Cerebellar cortex (tissue), 1 donor: ENCODE results near the gene CASP10.
"Not testable (repeated sequence)": the region's sequence is repeated elsewhere in the genome, so short reads cannot be mapped to it uniquely, and the experiment has no call there.

Source experiments
- DNase-seq: peaks from one replicate; pipeline ENCODE4 v3.0.0-alpha.2; 2015; ENCODE audit warnings: low spot score

The CASP10 gene

DNA sequence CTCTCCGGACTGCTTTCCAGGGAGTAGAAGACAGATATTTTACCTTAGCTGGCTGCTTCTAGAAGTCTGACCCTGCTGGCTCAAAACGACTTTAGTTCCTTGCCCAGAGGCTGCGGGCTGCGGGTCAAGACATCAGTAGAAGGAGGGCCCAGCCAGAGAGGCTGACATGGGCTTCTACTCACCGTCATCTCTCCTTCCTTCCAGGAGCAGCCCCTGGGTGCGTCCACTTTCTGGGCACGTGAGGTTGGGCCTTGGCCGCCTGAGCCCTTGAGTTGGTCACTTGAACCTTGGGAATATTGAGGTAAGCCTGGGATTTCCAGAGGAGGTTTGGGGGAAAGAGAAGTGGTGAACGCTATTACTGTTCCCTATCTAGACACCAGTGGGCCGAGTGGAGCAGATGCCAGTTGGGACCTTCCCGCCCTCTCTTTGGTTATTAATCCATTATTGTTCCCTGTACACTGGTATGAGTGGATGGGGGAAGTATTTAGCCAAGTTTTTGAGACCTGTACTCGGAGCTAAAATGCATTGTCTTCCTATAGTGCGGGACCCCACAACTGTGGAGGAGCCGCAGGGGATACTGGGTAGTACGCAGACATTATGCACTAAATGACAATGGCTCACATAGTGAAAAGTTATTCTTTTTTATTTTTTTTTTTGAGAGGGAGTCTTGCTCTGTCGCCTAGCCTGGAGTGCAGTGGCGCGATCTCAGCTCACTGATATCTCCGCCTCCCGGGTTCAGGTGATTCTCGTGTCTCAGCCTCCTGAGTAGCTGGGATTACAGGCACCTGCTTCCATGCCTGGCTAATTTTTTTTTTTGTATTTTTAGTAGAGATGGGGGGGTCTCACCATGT is 51.1 kb downstream of the CASP10 start:
- DNase-seq, result no peak

GRCh38 chr2:201234663-201235135 is 51.8 kb downstream of the CASP10 start:
- DNase-seq, result no peak

- DNase-seq, result peak; percentile 71
These were observed 53.2 kb downstream of the CASP10 start for GRCh38 chr2:201235860-201236811.

DNA sequence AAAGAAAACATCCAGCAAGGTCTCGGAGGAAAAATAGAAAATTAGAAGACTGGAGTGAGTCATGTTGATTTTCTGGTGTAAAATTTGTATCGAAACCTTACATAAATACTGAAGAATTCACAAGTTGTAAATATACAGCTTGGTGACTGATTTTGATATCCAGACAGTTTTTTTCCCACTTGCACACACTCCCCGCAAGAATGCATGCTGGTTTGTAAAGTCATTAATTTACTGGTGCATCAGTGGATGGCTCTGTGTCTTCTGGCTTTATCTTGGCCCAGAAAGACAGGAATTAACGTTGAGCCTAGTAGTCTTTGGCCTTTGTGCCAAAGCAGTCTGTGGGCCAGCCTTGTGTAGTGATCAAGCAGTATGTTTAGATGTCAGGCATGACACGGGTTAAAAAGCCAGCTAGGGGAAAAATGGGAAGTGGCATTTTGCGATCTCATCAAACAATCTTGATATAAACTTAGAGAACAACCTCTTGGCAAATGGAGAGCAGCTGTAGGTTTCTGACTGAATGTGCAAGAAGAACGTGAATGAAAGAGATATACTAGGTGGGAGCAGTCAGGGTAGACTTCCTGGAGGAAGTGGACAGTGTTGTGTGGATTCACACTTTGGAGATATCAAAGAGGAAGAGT is 54.7 kb downstream of the CASP10 start:
- DNase-seq, result no peak

- not testable (repeated sequence) for DNase-seq
These were observed 56.4 kb downstream of the CASP10 start for GRCh38 chr2:201239167-201239935.

- DNase-seq, result no peak
These were observed 59.8 kb downstream of the CASP10 start for GRCh38 chr2:201242571-201243277.

DNA sequence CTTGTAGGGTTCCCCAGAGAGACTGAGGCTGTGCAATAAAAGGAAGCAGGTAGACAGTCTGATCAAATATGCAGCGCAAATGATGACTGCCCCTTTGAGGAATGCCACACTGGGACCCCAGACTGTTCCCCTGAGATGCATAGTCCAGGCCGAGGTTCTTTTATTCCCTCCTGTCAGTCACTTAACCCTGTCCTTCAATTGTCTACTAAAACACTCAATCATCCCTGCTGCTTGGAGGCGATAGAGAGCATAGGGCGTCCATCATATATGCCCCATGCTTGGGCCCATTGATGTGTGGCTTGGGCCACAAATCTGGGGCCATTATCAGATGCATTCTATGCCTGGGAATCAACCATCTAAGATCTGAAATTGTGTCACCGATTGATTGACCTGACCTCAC is 61.9 kb downstream of the CASP10 start:
- DNase-seq, result no peak

- no peak for DNase-seq
These were observed 63.3 kb downstream of the CASP10 start for GRCh38 chr2:201246280-201246679.

- no peak for DNase-seq
These were observed 65.4 kb downstream of the CASP10 start for GRCh38 chr2:201248288-201248844.

- DNase-seq, result no peak
These were observed 66.9 kb downstream of the CASP10 start for GRCh38 chr2:201249889-201250288.

- no peak for DNase-seq
These were observed 67.8 kb downstream of the CASP10 start for GRCh38 chr2:201250741-201251140.

DNA sequence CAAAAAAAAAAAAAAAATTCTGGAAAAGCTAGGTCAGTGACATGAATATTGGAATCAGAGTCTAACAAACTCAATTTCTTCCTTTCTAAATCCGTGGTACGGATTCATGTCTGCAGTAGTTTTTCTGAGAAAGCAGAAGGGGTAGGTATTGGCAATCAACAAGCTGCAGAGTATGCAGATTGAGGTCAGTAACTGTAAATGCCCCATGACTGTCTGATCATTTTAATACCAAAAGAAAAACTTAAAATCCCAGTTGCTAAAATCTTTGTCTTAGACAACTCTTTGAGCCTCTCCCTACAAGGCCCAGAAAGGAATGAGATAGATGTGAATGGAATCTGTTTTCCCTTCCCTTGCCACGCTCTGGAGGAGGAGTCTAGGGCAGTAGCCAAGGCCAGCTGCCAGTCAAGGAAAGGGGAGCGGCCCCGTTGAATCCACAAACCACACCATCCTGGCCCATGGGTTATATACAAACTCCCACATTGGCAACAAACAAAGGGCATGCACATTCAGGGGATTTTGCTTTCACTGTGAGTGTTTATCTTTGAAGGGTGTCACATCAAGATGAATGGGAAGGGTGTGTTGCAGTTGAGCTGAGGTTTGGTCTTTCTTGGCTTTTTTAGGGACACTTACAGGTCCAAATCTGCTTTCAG is 71.3 kb downstream of the CASP10 start:
- DNase-seq, result no peak

DNA sequence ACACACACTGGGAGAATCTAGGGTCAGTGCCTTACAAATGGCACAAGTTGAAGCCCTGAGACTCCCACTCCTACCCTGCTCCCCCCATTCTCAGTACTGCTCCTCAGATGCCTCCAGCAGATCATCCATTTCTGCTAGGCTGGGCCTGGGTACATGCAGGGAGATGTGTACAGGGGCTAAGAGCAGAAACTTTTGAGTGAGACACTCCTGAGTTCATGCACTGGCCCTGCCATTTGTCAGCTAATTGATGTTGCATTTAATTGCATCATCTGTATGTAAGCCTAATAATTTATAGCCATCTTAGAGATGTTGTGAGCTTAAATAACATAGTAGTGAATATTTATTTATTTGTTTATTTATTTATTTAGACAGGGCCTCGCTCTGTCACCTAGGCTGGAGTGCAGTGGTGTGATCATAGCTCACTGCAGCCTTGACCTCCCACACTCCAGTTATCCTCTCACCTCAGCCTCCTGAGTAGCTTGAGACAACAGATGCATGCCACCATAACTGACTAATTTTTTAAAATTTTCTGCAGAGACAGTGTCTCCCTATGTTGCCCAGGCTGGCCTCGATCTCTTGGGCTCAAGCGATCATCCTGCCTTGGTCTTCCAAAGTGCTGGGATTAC is 72.6 kb downstream of the CASP10 start:
- no peak for DNase-seq

GRCh38 chr2:201256082-201256481 is 73.1 kb downstream of the CASP10 start:
- no peak for DNase-seq

GRCh38 chr2:201257381-201257955 is 74.5 kb downstream of the CASP10 start:
- DNase-seq, result peak; percentile 28

DNA sequence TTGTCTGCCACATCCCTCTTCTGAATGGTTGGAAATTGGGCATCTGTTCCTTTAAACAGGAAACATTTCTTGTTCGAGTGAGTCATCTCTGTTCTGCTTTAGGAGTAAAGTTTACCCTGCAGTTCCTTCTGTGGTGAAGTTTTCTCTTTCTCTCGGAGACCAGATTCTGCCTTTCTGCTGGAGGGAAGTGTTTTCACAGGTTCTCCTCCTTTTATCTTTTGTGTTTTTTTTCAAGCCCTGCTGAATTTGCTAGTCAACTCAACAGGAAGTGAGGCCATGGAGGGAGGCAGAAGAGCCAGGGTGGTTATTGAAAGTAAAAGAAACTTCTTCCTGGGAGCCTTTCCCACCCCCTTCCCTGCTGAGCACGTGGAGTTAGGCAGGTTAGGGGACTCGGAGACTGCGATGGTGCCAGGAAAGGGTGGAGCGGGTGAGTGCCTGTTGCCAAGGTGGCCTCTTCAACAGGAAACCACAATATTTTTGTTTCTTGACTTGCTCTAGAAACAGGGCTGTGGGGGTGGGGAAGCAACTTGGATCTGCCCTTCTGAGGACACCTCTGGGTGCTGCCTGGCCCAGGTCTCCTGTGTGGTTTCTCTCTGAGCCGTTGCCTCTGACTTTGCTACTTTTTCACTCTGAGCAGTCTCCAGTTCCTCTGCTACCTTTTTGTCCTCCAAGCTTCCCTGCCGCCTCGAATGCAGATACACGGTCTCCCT is 75.2 kb downstream of the CASP10 start:
- peak; percentile 42 for DNase-seq

GRCh38 chr2:201258666-201259615 is 76.0 kb downstream of the CASP10 start:
- no peak for DNase-seq
